GM19438 (cell line): ENCODE measurements around the gene RNF148.

Experiments
- ATAC-seq: cut with Tn5 transposase; IDR thresholded peaks from one replicate; pipeline ENCODE4 v1.9.1; 2021; ENCODE audit warnings: low read depth; ENCODE audit not compliant: unreplicated experiment

RNF148 gene, protein sequence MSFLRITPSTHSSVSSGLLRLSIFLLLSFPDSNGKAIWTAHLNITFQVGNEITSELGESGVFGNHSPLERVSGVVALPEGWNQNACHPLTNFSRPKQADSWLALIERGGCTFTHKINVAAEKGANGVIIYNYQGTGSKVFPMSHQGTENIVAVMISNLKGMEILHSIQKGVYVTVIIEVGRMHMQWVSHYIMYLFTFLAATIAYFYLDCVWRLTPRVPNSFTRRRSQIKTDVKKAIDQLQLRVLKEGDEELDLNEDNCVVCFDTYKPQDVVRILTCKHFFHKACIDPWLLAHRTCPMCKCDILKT

DNA sequence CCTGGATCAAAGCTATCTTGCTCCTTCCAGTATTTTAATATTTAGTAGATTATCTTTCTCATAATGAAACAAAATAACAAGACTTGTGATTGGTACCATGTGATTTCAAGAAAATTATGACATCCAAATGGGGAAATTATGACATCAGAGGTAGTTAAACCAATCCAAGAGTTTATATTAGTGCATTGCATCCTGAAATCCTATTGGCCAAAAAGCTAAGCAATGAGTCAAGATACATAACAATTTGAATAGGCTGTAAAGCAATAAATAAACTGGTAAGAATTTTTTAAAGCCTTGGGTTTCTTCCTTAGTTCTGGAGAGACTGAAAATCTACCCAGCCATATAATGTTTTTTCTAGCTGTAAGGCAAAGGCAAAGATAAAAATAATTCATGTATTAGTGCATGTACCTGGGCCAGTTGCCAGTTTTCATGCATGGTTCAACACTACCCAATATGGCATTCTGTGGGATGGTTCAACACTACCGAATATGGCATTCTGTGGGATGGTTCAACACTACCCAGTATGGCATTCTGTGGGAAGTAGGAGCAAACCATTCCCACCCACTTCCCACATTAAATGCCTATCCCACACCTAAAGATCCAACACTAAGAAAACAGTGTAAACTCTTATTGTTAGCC, at the start of gene RNF148:
RNF148 (minus strand) TSS at position 51 of the 639 bp plus-strand sequence. CDS start 172 bp downstream, outside the sequence.
- no peak for ATAC-seq

- no peak for ATAC-seq
Observed at GRCh38 chr7:122750389-122750788, 47.7 kb upstream of the RNF148 start.

DNA sequence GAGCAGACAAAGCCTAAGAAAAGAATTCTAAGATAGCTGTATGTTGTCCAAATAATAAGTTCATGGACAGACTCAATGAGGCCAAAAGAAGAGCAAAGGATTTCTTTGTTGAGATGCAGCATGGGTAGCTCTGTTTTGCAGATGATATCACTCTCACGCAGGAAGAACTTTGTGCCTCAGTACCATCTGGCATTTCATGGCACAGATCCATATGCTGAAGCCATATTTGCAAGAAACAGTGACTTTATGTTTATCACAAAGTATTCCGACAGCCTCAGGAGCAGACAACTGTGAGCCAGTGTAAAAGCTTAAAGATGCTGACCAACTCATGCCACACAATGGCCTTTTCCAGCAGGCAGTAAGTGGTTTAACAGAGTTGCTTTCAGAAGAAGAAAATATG, 45.5 kb upstream of the RNF148 start:
- ATAC-seq = no peak

- no peak for ATAC-seq
Observed at GRCh38 chr7:122746948-122747347, 44.2 kb upstream of the RNF148 start.

GRCh38 chr7:122743211-122743610, 40.5 kb upstream of the RNF148 start:
- ATAC-seq = no peak

DNA sequence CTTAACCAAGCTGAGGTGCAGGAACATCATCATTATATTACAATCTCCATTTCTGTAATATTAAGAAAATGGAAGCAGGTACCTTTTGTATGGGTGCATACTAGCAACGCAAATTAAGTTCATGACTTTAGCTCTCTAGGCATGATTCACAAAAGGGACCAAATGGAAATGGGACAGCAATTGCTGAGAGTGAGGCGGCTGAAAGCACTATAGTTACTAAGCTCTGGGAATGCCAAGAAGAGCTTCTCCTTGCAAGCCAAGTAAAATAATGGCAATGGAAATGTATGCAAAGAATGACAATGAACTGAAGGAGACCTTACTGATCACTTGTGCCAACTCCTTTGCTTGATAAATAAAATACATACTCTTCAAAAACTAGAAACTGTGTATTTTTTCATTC, 36.2 kb upstream of the RNF148 start:
- no peak for ATAC-seq

- no peak for ATAC-seq
Observed at GRCh38 chr7:122736183-122736582, 33.5 kb upstream of the RNF148 start.

DNA sequence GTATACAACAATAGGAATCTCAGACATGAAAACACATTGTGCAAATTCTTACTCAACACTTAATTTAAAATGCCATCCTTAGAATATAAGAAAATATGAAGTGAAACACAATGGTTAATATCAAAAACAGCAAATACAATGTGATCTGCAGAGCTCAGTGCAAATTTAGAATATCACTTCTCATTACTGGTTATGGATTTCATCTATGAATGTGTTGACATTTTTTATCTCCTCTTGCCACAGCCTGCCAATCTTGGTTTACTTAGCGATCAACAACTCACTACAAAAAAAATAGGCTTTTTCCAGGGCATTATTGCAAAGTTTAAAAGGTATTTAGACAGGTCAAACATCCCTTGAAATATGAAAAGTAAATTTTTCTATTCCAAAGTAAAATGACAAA, 25.0 kb upstream of the RNF148 start:
- ATAC-seq = no peak

DNA sequence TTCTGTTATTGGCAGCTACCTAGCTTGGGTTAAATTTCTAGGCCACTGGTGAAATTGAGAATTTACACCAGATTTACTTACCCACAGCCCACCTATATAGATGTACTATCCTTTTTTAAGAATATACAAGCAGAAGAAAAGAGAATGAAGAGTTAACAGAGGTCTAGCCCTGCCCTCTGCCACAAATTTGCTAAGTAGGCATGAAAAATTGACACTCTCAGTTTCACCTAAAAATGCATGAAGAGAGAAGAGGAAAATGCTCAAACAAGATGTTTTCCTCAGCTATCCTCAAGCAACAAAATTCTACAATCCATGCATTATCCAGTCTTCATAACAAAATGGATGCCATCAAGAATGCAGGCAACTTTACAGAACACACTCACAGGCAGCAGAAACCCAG, 24.6 kb upstream of the RNF148 start:
- ATAC-seq = no peak

DNA sequence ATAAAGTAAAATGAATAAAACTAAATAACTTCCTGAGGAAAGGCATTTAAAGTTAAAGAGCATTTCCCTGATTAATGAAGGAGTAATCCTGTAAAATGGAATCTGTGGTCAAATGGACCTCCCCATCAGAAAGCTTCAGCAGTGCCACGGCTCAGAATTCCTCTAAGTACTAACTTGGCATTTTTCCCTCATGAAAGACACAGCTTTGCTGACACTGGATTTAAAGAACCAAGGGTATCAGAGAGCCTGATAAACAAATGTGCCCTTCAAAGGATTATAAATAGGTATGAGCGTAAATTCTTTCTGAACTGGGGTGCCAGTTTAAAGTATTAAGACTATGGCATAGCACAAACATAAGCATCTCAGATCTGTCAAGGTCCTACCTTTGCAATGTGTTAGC, 24.2 kb upstream of the RNF148 start:
- ATAC-seq = no peak

GRCh38 chr7:122724366-122724765, 21.6 kb upstream of the RNF148 start:
- ATAC-seq = no peak

DNA sequence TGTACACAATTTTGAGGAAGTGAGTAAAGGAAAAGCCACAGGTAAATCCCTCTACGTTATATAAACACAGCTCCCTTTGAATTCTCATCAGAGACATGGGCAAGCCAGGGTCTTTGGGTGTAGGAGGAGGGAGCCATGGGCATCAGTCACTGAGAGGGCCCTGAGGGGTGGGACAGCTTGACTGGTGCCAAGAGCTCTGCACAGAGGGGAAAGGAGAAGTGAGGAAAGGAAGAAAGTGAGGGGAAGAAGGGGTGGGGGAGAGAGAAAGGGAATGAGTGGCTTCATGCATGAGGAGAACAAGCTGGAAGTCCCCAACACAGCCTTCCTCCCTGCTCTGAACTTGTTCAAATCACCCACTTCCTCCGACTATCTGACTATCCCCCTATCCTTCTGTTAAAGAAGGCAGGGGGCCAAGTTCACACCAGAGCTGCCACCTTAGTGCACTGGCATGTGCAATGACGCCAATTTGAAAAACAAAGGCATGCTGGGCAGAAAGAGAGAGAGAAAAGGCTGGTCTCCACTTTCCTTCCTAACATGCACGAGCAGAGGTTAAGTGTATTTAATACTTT, 16.4 kb upstream of the RNF148 start:
- no peak for ATAC-seq

DNA sequence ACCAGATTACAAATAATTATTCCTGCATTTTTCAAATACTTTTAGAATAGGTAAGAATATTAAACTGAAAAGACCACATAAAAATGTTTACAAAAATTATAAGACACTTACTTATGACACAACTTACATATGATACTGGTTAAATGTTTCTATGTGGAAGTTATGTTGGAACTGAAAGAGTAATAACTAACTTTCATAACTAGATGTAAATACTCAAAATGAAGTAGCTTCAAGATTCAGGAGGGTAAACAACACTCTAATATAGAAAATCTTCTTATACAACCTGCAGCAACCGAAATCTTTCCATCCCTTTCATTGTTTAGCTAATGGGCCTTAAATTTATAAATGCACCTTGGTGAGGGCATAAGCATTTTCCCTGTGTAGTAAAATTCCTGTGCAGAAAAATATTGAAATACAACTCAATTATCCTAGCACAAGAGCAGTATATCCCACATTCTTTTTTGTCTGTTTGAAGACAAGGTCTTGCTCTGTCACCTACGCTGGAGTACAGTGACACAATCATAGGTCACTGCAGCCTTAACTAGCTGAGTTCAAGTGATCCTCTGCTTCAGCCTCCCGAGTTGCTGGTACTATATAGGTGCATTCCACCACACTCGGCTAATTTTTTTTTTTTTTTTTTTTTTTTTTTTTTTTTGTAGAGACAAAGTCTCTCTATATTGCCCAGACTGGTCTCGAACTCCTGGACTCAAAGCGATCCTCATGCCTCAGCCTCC, 14.8 kb upstream of the RNF148 start:
- ATAC-seq = no peak

GRCh38 chr7:122715183-122715582, 12.5 kb upstream of the RNF148 start:
- ATAC-seq = no peak

DNA sequence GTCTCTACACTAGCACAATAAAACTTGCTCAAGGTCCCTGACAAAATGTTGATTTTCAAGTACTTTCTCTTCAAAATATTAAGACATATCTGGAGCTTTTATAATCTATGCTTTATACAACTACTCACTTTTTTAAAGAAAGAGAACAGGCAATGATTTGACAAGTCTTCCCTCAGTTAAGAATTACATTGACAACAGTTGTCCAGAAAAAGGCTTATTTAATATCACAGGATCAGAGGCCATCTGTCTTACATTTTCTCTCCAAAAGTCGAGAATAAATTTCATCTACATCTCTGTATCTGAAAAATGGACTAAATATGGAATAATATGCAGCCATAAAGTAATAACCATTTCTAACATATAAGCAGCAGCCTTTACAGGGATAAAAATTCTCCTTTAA, 8.2 kb upstream of the RNF148 start:
- no peak for ATAC-seq

DNA sequence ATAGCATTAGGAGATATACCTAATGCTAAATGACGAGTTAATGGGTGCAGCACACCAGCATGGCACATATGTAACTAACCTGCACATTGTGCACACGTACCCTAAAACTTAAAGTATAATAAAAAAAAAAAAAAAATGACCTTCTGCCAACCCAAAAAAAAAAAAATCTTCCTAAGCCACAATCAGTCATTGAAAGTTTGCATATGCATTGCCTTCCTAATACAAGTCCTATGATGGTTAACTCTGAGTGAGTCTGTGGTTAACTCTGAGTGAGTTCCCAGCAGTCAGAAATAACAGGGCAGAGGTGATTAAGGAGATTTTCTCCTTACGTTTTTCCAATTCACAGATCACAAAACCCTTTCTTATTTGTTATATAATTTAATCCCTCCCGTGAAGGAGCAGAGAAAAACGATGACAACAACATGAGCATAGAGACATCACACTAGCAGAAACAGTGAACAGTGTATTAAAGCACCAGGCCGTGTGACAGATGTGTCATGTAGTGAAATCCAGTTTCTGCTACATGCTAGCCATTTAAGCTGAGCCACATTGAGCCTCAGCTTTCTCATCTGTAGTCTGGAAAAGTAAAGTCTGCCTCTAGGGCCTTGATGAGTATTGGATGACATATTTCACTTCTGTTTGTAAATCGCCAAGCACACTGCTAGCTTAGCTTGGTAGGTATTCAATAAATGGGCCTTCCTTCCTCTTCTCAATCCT, 7.4 kb upstream of the RNF148 start:
- ATAC-seq = no peak

DNA sequence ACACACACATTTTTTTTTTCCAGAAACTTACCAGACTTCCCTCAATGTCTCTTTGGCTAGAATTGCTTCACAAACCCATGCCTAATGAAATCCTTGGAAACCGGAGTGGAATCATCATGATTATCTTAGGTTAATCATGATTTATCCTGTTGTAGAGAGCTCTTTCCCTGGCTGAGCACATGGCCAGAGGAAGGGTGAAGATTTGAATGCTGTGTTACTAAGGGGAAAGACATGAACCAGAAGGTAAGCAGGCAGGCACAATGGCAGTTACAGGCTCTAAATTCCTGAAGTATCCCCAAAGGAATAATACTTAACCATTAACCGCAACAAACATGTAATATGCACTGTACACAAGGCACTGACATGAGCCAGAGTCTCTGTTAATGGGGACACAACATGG, 4.1 kb upstream of the RNF148 start:
- no peak for ATAC-seq

DNA sequence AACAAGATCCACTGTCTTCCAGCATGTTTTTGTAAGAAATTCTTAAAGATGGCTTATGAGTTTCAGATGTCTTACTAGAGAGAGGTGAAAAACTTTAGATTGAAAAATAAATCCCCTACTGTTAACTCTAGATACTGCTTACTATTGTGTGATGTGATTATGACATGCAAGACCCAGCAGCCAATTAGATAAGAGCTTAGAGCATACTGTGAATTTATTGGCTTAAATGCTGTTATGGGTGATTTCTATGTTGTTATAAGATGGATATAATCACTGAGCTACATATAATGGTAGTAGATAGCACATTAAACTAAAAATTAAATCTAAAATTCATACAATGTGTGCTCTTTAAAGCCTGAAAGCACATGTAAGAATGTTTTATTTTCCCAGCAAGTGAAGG, 3.7 kb downstream of the RNF148 start, which contains the start of gene RNF133:
RNF133 (minus strand) TSS at position 101 of the 400 bp plus-strand sequence. CDS start 199 bp downstream, outside the sequence.
- no peak for ATAC-seq

- no peak for ATAC-seq
Observed at GRCh38 chr7:122695816-122696215, 6.9 kb downstream of the RNF148 start.

GRCh38 chr7:122694697-122695096, 8.0 kb downstream of the RNF148 start:
- ATAC-seq = no peak
